Liver (tissue), 9 donors: ENCODE data around the gene STK24. TPM values are rescaled to one million over a fixed set of nuclear protein-coding genes. Genes with fewer than 3 reads are reported as not detected.
"Not testable (repeated sequence)": the region's sequence is repeated elsewhere in the genome, so short reads cannot be mapped to it uniquely, and the experiment has no call there.

Source experiments
- DNase-seq: peaks from one replicate; pipeline ENCODE4 v3.0.0-alpha.2; 2017; ENCODE audit warnings: low spot score
- H3K27ac ChIP-seq, 2 donors: one replicate each; pipeline ENCODE4 v1.7.0; 2013; ENCODE audit warnings: inconsistent platforms in 2 of 2, low read length in 2 of 2, control low read depth in 1 of 2, low read depth in 1 of 2, mild to moderate bottlenecking in 1 of 2
- H3K27me3 ChIP-seq, 4 donors: one replicate each; pipeline versions ENCODE4 v1.6.1 to v1.7.0; 2013; ENCODE audit warnings: low read length in 3 of 4, inconsistent platforms in 1 of 4, mild to moderate bottlenecking in 1 of 4, moderate library complexity in 1 of 4; ENCODE audit not compliant: control insufficient read depth in 4 of 4, insufficient read depth in 4 of 4
- H3K36me3 ChIP-seq, 4 donors: one replicate each; pipeline versions ENCODE4 v1.6.1 to v1.7.0; 2013; ENCODE audit warnings: low read length in 3 of 4, mild to moderate bottlenecking in 3 of 4, low read depth in 1 of 4, moderate library complexity in 1 of 4; ENCODE audit not compliant: control insufficient read depth in 4 of 4, insufficient read depth in 3 of 4
- H3K4me1 ChIP-seq, 4 donors: one replicate each; pipeline versions ENCODE4 v1.6.1 to v1.7.0; 2013; ENCODE audit warnings: low read length in 3 of 4, mild to moderate bottlenecking in 3 of 4, moderate library complexity in 1 of 4; ENCODE audit not compliant: control insufficient read depth in 4 of 4, insufficient read depth in 4 of 4
- H3K4me3 ChIP-seq, 3 donors: one replicate each; pipeline versions ENCODE4 v1.6.1 to v1.7.0; 2013; ENCODE audit warnings: low read length in 3 of 3, control low read depth in 1 of 3, low read depth in 1 of 3, mild to moderate bottlenecking in 1 of 3
- H3K9ac ChIP-seq, 2 donors: one replicate each; pipeline ENCODE4 v1.7.0; 2013; ENCODE audit warnings: low read length in 2 of 2, mild to moderate bottlenecking in 2 of 2, moderate library complexity in 2 of 2, control low read depth in 1 of 2, low read depth in 1 of 2
- H3K9me3 ChIP-seq, 4 donors: one replicate each; pipeline versions ENCODE4 v1.6.1 to v1.7.0; 2013; ENCODE audit warnings: low read length in 3 of 4; ENCODE audit not compliant: control insufficient read depth in 4 of 4
- EGR1 ChIP-seq, 2 donors: IDR thresholded peaks; 2 replicates each; pipeline ENCODE4 v1.6.1; 2016 to 2018; ENCODE audit warnings: antibody characterized with exemption in 2 of 2, low read depth in 2 of 2
- FOXA1 ChIP-seq: IDR thresholded peaks from 2 replicates; pipeline ENCODE4 v1.6.1; 2016; ENCODE audit warnings: antibody characterized with exemption
- FOXA2 ChIP-seq: IDR thresholded peaks from 2 replicates; pipeline ENCODE4 v1.6.1; 2016; ENCODE audit warnings: antibody characterized with exemption
- GABPA ChIP-seq, 2 donors: IDR thresholded peaks in 1 of 2; conservative IDR thresholded peaks in 1 of 2; 2 replicates each; pipeline ENCODE4 v1.6.1; 2016; ENCODE audit warnings: antibody characterized with exemption in 2 of 2, mild to moderate bottlenecking in 1 of 2, moderate library complexity in 1 of 2
- HNF4A ChIP-seq, 2 donors: conservative IDR thresholded peaks; 2 replicates each; pipeline ENCODE4 v1.6.1; 2016; ENCODE audit warnings: antibody characterized with exemption in 2 of 2, mild to moderate bottlenecking in 2 of 2
- HNF4G ChIP-seq: IDR thresholded peaks from 2 replicates; pipeline ENCODE4 v1.6.1; 2016; ENCODE audit warnings: antibody characterized with exemption
- JUND ChIP-seq, 2 donors: IDR thresholded peaks; 2 replicates each; pipeline ENCODE4 v1.6.1; 2016; ENCODE audit warnings: antibody characterized with exemption in 2 of 2
- NR2F2 ChIP-seq: IDR thresholded peaks from 2 replicates; pipeline ENCODE4 v1.6.1; 2016; ENCODE audit warnings: antibody characterized with exemption
- RAD21 ChIP-seq, 2 donors: IDR thresholded peaks; 2 replicates each; pipeline ENCODE4 v1.6.1; 2016; ENCODE audit warnings: antibody characterized with exemption in 2 of 2, mild to moderate bottlenecking in 2 of 2
- RXRA ChIP-seq, 2 donors: IDR thresholded peaks; 2 replicates each; pipeline ENCODE4 v1.6.1; 2017 to 2018; ENCODE audit warnings: antibody characterized with exemption in 2 of 2, mild to moderate bottlenecking in 1 of 2
- SP1 ChIP-seq: IDR thresholded peaks from 2 replicates; pipeline ENCODE4 v1.6.1; 2018; ENCODE audit warnings: antibody characterized with exemption, mild to moderate bottlenecking
- TAF1 ChIP-seq: conservative IDR thresholded peaks from 2 replicates; pipeline ENCODE4 v1.6.1; 2016; ENCODE audit warnings: antibody characterized with exemption, mild to moderate bottlenecking
- YY1 ChIP-seq: IDR thresholded peaks from 2 replicates; pipeline ENCODE4 v1.6.1; 2016; ENCODE audit warnings: antibody characterized with exemption, mild to moderate bottlenecking
- WGBS: extraction: QIAGEN DNeasy Blood & Tissue Kit; methylation state at CpG from one replicate; pipeline ENCODE4 v1.1.7; 2013; 5-methylcytosine and 5-hydroxymethylcytosine counted together
- polyA plus RNA-seq, 2 donors: library from polyadenylated mRNA; stranded (reverse) in 1 of 2; unstranded in 1 of 2; fragments of 200-250 nt in 1 of 2; fragments of >200 nt in 1 of 2; fragmentation: Nextera tagmentation in 1 of 2; extraction: Ambion mirVana in 1 of 2; gene quantifications; one replicate each; pipeline versions ENCODE4 v1.2.1 to v1.2.3, GENCODE V29; 2013 to 2015
- total RNA-seq, 2 donors: library from RNA; depleted of rRNA; stranded (reverse); fragments of >200 nt; gene quantifications; one replicate each; pipeline ENCODE4 v1.2.3, GENCODE V29; 2014
- TF ChIP-seq, protein P1 (sequence below): IDR thresholded peaks from 2 replicates; pipeline ENCODE4 v1.6.1; 2016; ENCODE audit warnings: antibody characterized with exemption
- TF ChIP-seq, protein P2 (sequence below): IDR thresholded peaks from 2 replicates; pipeline ENCODE4 v1.6.1; 2016; ENCODE audit warnings: antibody characterized with exemption, mild to moderate bottlenecking
- TF ChIP-seq, protein P3 (sequence below): fragments of 150-350 bp; IDR thresholded peaks from 2 replicates; pipeline ENCODE4 v1.5.1; 2017; ENCODE audit warnings: improper control_type of control experiment, low read depth, low read length; ENCODE audit not compliant: missing input control
- TF ChIP-seq, protein P4 (sequence below): IDR thresholded peaks from 2 replicates; pipeline ENCODE4 v1.6.1; 2016; ENCODE audit warnings: antibody characterized with exemption
- TF ChIP-seq, protein P5 (sequence below): IDR thresholded peaks from 2 replicates; pipeline ENCODE4 v1.6.1; 2016; ENCODE audit warnings: antibody characterized with exemption
- donor health status: healthy.
- donor health status: healthy.
- donor health status: healthy.
- donor health status: healthy.
- donor health status: healthy.

STK24 gene
- total RNA-seq (10 to 100 TPM; 16.3 to 43.3 TPM), polyA plus RNA-seq (10 to 100 TPM in 1 of 2 donors, 1 to 10 TPM in 1; 6.4 to 13.4 TPM)

DNA sequence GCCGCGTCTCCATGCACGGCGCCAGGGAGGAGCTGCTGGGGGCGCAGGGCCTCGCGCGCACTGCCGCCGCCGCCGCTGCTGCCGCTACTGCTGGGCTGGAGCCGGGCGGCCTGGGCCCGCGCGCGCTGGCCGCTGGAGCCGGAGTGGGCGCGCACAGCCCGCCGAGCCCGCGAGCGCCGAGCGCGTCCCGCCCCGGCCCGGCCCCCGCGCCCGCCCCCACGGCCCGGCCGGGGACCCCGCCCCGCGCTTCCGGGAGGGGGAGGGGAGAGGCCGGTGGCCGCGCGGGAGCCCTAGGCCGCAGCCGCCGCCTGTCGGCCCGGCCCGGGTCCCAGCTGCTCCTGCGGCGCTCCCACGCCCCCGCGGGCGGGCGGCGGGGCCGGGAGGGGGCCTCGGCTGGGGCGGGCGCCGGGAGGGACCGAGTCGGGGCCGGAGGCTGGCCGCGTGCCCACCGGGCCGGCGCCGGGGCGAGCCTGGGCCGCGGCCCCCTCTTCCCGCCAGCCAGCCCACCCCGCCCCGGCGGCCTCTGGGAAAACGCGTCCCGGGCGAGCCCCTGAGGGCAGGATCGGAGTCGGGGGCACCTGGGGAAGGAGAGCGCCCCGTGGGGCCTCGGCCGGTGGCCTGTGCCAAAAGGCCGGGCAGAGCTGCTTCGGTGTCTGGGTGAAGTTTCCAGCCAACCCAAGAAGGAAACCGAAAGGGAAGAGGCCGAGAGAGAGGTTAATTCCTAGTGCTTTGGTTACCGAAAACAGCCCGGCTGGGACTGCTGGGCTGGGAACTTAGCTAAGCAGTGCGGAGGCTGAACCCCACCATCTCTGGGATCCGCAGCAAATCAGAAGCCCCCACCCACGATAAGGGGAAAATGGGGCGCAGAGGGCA, at the start of gene STK24:
TSS of gene STK24 (minus strand) at position 145 of the 873 bp plus-strand sequence. CDS start 321 bp downstream, outside the sequence.
- WGBS, result under 1% methylated on average over 103 of the region's 103 CpGs
- H3K27ac ChIP-seq, result peak within 1 kb of the TSS; percentile 91 to 98
- H3K9ac ChIP-seq, result peak within 1 kb of the TSS; percentile 98 to 99
- peak within 1 kb of the TSS; percentile 84 to 98 (median 90) for H3K4me3 ChIP-seq
- TF ChIP-seq RAD21 (IDR thresholded peaks at IDR 0.05) (peak in 1 of 2 donors; percentile 35), RXRA (IDR thresholded peaks at IDR 0.05) (no peak), SP1 (peak; percentile 46)
- H3K36me3 ChIP-seq, result no peaks in the 10 kb centered on the region
- H3K9me3 ChIP-seq, result no peaks in the 10 kb centered on the region
- no peaks in the 10 kb centered on the region for H3K27me3 ChIP-seq
- DNase-seq, result peak; percentile 80
- peaks cover 0 to 39% (median 22%) of the 10 kb centered on the region in 4 donors for H3K4me1 ChIP-seq

DNA sequence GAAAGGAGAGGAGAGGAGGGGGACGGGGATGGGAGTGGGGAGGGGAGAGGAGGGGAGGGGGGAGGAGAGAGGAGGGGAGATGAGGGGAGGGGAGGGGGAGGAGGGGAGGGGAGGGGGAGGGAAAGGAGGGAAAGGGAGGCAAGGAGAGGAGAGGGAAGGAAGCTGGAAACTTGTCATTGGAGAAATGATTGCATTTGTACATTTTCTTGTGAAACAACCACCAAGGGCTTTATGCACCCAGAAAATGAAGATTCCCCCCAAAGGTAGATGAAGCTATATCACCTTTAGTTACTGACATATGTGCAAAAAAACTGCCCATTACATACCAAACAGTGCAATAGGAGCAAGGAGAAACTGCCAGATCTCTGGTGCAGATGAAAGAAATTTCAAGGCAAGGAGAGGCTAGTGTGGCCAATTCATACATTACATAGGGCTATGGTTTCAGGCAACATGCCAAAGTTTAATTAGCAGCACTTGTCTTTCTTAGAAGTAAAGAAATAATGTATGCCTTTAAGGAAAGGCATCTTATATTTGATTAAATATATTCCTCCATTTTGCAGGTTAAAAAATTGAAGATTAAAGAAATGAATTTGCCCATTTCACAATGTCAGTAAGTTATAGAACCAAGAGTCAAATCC, 49.5 kb upstream of the STK24 start:
- no peak for DNase-seq
- Histone ChIP-seq H3K9me3 (no peaks in the 10 kb centered on the region), H3K36me3 (no peaks in the 10 kb centered on the region), H3K27me3 (no peaks in the 10 kb centered on the region), H3K9ac (no peak overlapping the region), H3K27ac (no peak overlapping the region), H3K4me1 (no peaks in the 10 kb centered on the region), H3K4me3 (no peak overlapping the region)
- WGBS, result no CpG with 5 or more reads among the region's 1 CpG
- TF ChIP-seq JUND (IDR thresholded peaks at IDR 0.05) (no peak), EGR1 (IDR thresholded peaks at IDR 0.05; ENCODE audit: low read depth in 2 of 2) (no peak), GABPA (IDR thresholded peaks at IDR 0.05 in 1 of 2, conservative IDR thresholded peaks at IDR 0.05 in 1 of 2) (no peak), NR2F2 (no peak), SP1 (no peak), FOXA2 (no peak), HNF4G (no peak), YY1 (no peak), TAF1 (no peak), RAD21 (IDR thresholded peaks at IDR 0.05) (no peak), HNF4A (conservative IDR thresholded peaks at IDR 0.05) (no peak), RXRA (IDR thresholded peaks at IDR 0.05) (no peak), FOXA1 (no peak)
- TF ChIP-seq, protein P1, sequence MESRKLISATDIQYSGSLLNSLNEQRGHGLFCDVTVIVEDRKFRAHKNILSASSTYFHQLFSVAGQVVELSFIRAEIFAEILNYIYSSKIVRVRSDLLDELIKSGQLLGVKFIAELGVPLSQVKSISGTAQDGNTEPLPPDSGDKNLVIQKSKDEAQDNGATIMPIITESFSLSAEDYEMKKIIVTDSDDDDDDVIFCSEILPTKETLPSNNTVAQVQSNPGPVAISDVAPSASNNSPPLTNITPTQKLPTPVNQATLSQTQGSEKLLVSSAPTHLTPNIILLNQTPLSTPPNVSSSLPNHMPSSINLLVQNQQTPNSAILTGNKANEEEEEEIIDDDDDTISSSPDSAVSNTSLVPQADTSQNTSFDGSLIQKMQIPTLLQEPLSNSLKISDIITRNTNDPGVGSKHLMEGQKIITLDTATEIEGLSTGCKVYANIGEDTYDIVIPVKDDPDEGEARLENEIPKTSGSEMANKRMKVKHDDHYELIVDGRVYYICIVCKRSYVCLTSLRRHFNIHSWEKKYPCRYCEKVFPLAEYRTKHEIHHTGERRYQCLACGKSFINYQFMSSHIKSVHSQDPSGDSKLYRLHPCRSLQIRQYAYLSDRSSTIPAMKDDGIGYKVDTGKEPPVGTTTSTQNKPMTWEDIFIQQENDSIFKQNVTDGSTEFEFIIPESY, result no peak
- TF ChIP-seq, protein P2, sequence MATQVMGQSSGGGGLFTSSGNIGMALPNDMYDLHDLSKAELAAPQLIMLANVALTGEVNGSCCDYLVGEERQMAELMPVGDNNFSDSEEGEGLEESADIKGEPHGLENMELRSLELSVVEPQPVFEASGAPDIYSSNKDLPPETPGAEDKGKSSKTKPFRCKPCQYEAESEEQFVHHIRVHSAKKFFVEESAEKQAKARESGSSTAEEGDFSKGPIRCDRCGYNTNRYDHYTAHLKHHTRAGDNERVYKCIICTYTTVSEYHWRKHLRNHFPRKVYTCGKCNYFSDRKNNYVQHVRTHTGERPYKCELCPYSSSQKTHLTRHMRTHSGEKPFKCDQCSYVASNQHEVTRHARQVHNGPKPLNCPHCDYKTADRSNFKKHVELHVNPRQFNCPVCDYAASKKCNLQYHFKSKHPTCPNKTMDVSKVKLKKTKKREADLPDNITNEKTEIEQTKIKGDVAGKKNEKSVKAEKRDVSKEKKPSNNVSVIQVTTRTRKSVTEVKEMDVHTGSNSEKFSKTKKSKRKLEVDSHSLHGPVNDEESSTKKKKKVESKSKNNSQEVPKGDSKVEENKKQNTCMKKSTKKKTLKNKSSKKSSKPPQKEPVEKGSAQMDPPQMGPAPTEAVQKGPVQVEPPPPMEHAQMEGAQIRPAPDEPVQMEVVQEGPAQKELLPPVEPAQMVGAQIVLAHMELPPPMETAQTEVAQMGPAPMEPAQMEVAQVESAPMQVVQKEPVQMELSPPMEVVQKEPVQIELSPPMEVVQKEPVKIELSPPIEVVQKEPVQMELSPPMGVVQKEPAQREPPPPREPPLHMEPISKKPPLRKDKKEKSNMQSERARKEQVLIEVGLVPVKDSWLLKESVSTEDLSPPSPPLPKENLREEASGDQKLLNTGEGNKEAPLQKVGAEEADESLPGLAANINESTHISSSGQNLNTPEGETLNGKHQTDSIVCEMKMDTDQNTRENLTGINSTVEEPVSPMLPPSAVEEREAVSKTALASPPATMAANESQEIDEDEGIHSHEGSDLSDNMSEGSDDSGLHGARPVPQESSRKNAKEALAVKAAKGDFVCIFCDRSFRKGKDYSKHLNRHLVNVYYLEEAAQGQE, result no peak
- TF ChIP-seq, protein P3, sequence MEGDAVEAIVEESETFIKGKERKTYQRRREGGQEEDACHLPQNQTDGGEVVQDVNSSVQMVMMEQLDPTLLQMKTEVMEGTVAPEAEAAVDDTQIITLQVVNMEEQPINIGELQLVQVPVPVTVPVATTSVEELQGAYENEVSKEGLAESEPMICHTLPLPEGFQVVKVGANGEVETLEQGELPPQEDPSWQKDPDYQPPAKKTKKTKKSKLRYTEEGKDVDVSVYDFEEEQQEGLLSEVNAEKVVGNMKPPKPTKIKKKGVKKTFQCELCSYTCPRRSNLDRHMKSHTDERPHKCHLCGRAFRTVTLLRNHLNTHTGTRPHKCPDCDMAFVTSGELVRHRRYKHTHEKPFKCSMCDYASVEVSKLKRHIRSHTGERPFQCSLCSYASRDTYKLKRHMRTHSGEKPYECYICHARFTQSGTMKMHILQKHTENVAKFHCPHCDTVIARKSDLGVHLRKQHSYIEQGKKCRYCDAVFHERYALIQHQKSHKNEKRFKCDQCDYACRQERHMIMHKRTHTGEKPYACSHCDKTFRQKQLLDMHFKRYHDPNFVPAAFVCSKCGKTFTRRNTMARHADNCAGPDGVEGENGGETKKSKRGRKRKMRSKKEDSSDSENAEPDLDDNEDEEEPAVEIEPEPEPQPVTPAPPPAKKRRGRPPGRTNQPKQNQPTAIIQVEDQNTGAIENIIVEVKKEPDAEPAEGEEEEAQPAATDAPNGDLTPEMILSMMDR, result no peak
- TF ChIP-seq, protein P4, sequence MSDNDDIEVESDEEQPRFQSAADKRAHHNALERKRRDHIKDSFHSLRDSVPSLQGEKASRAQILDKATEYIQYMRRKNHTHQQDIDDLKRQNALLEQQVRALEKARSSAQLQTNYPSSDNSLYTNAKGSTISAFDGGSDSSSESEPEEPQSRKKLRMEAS, result no peak
- TF ChIP-seq, protein P5, sequence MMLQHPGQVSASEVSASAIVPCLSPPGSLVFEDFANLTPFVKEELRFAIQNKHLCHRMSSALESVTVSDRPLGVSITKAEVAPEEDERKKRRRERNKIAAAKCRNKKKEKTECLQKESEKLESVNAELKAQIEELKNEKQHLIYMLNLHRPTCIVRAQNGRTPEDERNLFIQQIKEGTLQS, result no peak

DNA sequence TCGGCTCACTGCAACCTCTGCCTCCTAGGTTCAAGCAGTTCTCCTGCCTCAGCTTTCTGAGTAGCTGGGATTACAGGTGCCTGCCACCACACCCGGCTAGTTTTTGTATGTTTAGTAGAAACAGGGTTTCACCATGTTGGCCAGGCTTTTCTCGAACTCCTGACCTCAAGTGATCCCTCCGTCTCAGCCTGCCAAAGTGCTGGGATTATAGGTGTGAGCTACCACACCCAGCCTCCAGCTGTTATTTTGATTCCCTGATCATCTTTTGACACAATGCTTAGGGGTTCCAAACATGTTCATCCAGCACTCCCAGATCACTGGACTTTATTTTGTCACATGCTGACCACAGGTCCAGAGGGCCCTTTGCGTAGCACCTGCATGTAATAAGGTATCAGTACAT, 47.7 kb upstream of the STK24 start:
- H3K27ac ChIP-seq, H3K27me3 ChIP-seq, H3K4me3 ChIP-seq, H3K9me3 ChIP-seq, DNase-seq, H3K36me3 ChIP-seq, H3K4me1 ChIP-seq, H3K9ac ChIP-seq: not testable (repeated sequence)
- WGBS, result 69% methylated on average over 5 of the region's 5 CpGs
